Muscle layer of duodenum (tissue), 2 donors: Measurements from ENCODE around the gene ATRIP.

ENCODE experiments used
- H3K27ac ChIP-seq: one replicate; pipeline ENCODE4 v1.7.0; 2013; ENCODE audit warnings: mild to moderate bottlenecking, low read length
- H3K27me3 ChIP-seq: one replicate; pipeline ENCODE4 v1.7.0; 2013; ENCODE audit warnings: low read depth, mild to moderate bottlenecking, control low read depth, low read length
- H3K36me3 ChIP-seq, 2 donors: one replicate each; pipeline ENCODE4 v1.7.0; 2013; ENCODE audit warnings: low read length in 2 of 2, control low read depth in 1 of 2, mild to moderate bottlenecking in 1 of 2; ENCODE audit not compliant: insufficient read depth in 2 of 2, control insufficient read depth in 1 of 2
- H3K4me1 ChIP-seq, 2 donors: one replicate each; pipeline ENCODE4 v1.7.0; 2013; ENCODE audit warnings: low read length in 2 of 2, mild to moderate bottlenecking in 2 of 2, control low read depth in 1 of 2, moderate library complexity in 1 of 2; ENCODE audit not compliant: insufficient read depth in 2 of 2, control insufficient read depth in 1 of 2
- H3K4me3 ChIP-seq, 2 donors: one replicate each; pipeline ENCODE4 v1.7.0; 2013; ENCODE audit warnings: low read length in 2 of 2, low read depth in 1 of 2, mild to moderate bottlenecking in 1 of 2
- H3K9me3 ChIP-seq, 2 donors: one replicate each; pipeline ENCODE4 v1.7.0; 2013; ENCODE audit warnings: low read length in 2 of 2, control low read depth in 1 of 2, mild to moderate bottlenecking in 1 of 2; ENCODE audit not compliant: control insufficient read depth in 1 of 2
- donor health status: healthy.

ATRIP gene

GRCh38 chr3:48434591-48435222 lies 11.8 kb upstream of the ATRIP start:
- Histone ChIP-seq H3K4me1 (peaks cover 14 to 35% of the 10 kb centered on the region in 2 donors), H3K4me3 (no peak overlapping the region), H3K9me3 (no peaks in the 10 kb centered on the region), H3K27me3 (no peaks in the 10 kb centered on the region), H3K27ac (peak overlapping the region; percentile 64), H3K36me3 (peaks cover 9 to 13% of the 10 kb centered on the region in 2 donors)

- Histone ChIP-seq H3K27me3 (no peaks in the 10 kb centered on the region), H3K4me1 (peaks cover 11 to 32% of the 10 kb centered on the region in 2 donors), H3K36me3 (peaks cover 9 to 13% of the 10 kb centered on the region in 2 donors), H3K9me3 (no peaks in the 10 kb centered on the region), H3K4me3 (no peak overlapping the region), H3K27ac (peak overlapping the region; percentile 64)
Observed at GRCh38 chr3:48435223-48435595, 11.3 kb upstream of the ATRIP start.

- Histone ChIP-seq H3K4me1 (peaks cover 7 to 30% of the 10 kb centered on the region in 2 donors), H3K4me3 (no peak overlapping the region), H3K36me3 (peaks cover 9 to 13% of the 10 kb centered on the region in 2 donors), H3K27me3 (no peaks in the 10 kb centered on the region), H3K9me3 (no peaks in the 10 kb centered on the region), H3K27ac (peak overlapping the region; percentile 64)
Observed at GRCh38 chr3:48435774-48436476, 10.6 kb upstream of the ATRIP start.

GRCh38 chr3:48436477-48436787 lies 10.1 kb upstream of the ATRIP start:
- Histone ChIP-seq H3K27ac (peak overlapping the region; percentile 5), H3K4me1 (peaks cover 7 to 35% of the 10 kb centered on the region in 2 donors), H3K9me3 (no peaks in the 10 kb centered on the region), H3K27me3 (no peaks in the 10 kb centered on the region), H3K4me3 (no peak overlapping the region), H3K36me3 (peaks cover 9 to 13% of the 10 kb centered on the region in 2 donors)

- Histone ChIP-seq H3K36me3 (peaks cover 9 to 13% of the 10 kb centered on the region in 2 donors), H3K9me3 (no peaks in the 10 kb centered on the region), H3K27me3 (no peaks in the 10 kb centered on the region), H3K4me1 (peaks cover 7 to 39% of the 10 kb centered on the region in 2 donors), H3K27ac (no peak overlapping the region), H3K4me3 (no peak overlapping the region)
Observed at GRCh38 chr3:48436855-48437254, 9.7 kb upstream of the ATRIP start.

GRCh38 chr3:48437812-48438211 lies 8.7 kb upstream of the ATRIP start:
- Histone ChIP-seq H3K36me3 (peaks cover 5 to 8% of the 10 kb centered on the region in 2 donors), H3K4me3 (no peak overlapping the region), H3K27ac (no peak overlapping the region), H3K9me3 (no peaks in the 10 kb centered on the region), H3K27me3 (no peaks in the 10 kb centered on the region), H3K4me1 (peaks cover 4 to 41% of the 10 kb centered on the region in 2 donors)

- Histone ChIP-seq H3K9me3 (no peaks in the 10 kb centered on the region), H3K4me1 (peaks cover 0 to 31% of the 10 kb centered on the region in 2 donors), H3K4me3 (peak within 1 kb of the TSS; percentile 84 to 88), H3K27me3 (no peaks in the 10 kb centered on the region), H3K36me3 (peaks cover 0 to 22% of the 10 kb centered on the region in 2 donors), H3K27ac (peak within 1 kb of the TSS; percentile 90)
Observed at GRCh38 chr3:48439820-48440589, 6.5 kb upstream of the ATRIP start, which contains the start of the genes CCDC51 and TMA7. Gene CCDC51 (minus strand): TSS chr3:48440119. CDS start chr3:48435128, 4,991 bp downstream. Gene TMA7 (plus strand): TSS chr3:48440257. CDS start chr3:48440297, 40 bp downstream.

- Histone ChIP-seq H3K27ac (peak overlapping the region; percentile 90), H3K36me3 (peaks cover 0 to 22% of the 10 kb centered on the region in 2 donors), H3K9me3 (no peaks in the 10 kb centered on the region), H3K4me3 (peak overlapping the region; percentile 84 to 88), H3K27me3 (no peaks in the 10 kb centered on the region), H3K4me1 (peaks cover under 1 to 32% of the 10 kb centered on the region in 2 donors)
Observed at GRCh38 chr3:48440590-48440958, 6.0 kb upstream of the ATRIP start.

GRCh38 chr3:48441940-48442339 lies 4.6 kb upstream of the ATRIP start:
- Histone ChIP-seq H3K4me1 (peaks cover 6 to 35% of the 10 kb centered on the region in 2 donors), H3K9me3 (no peaks in the 10 kb centered on the region), H3K27ac (no peak overlapping the region), H3K4me3 (peak overlapping the region in 1 of 2 donors; percentile 84), H3K36me3 (peaks cover 0 to 22% of the 10 kb centered on the region in 2 donors), H3K27me3 (no peaks in the 10 kb centered on the region)

- Histone ChIP-seq H3K27ac (peak overlapping the region; percentile 83), H3K4me3 (peak overlapping the region in 1 of 2 donors; percentile 95), H3K36me3 (peaks cover 0 to 22% of the 10 kb centered on the region in 2 donors), H3K27me3 (no peaks in the 10 kb centered on the region), H3K9me3 (no peaks in the 10 kb centered on the region), H3K4me1 (peaks cover 15 to 34% of the 10 kb centered on the region in 2 donors)
Observed at GRCh38 chr3:48445277-48445882, 1.2 kb upstream of the ATRIP start.

GRCh38 chr3:48446043-48446424 lies 503 bp upstream of the ATRIP start:
- peak overlapping the region; percentile 83 for H3K27ac ChIP-seq
- H3K4me1 ChIP-seq, result peaks cover 15 to 32% of the 10 kb centered on the region in 2 donors
- H3K9me3 ChIP-seq, result no peaks in the 10 kb centered on the region
- H3K27me3 ChIP-seq, result no peaks in the 10 kb centered on the region
- peaks cover 0 to 22% of the 10 kb centered on the region in 2 donors for H3K36me3 ChIP-seq
- H3K4me3 ChIP-seq, result peak overlapping the region; percentile 86 to 95
